Measurements from ENCODE around the gene FBXO34. TPM values are rescaled to one million over a fixed set of nuclear protein-coding genes. Genes with fewer than 3 reads are reported as not detected.

FBXO34 gene
- total RNA-seq, 2 donors from 2014 or later, result 26.0 to 32.7 TPM

DNA sequence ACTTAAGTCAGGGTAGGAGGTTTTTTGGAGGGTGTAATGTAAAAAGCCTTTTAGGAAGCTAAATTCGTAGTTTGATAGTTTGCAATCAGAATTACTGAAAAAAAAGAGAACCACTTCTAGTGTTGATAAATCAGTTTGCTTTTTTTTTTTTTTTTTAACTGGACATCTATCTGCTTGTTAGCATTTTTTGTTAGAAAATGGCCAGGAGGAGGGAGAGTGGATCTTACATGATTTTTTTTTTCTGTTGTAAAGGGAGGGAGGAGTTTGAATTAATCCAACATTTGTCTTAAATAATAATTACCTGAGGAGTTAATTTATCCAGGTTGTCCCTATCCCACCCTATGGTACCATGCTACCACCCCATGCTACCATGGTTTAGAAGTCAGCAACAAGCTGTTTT is 1.2 kb downstream of the FBXO34 start:
- H3K4me3 ChIP-seq, result peak overlapping the region; percentile 90 to 97
- H3K27ac ChIP-seq, result peak overlapping the region; percentile 95 to 98
- TF ChIP-seq, protein P1, sequence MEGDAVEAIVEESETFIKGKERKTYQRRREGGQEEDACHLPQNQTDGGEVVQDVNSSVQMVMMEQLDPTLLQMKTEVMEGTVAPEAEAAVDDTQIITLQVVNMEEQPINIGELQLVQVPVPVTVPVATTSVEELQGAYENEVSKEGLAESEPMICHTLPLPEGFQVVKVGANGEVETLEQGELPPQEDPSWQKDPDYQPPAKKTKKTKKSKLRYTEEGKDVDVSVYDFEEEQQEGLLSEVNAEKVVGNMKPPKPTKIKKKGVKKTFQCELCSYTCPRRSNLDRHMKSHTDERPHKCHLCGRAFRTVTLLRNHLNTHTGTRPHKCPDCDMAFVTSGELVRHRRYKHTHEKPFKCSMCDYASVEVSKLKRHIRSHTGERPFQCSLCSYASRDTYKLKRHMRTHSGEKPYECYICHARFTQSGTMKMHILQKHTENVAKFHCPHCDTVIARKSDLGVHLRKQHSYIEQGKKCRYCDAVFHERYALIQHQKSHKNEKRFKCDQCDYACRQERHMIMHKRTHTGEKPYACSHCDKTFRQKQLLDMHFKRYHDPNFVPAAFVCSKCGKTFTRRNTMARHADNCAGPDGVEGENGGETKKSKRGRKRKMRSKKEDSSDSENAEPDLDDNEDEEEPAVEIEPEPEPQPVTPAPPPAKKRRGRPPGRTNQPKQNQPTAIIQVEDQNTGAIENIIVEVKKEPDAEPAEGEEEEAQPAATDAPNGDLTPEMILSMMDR (IDR thresholded peaks at IDR 0.05), result no peak
- no peaks in the 10 kb centered on the region for H3K36me3 ChIP-seq
- H3K27me3 ChIP-seq, result no peaks in the 10 kb centered on the region
- H3K9me3 ChIP-seq, result no peaks in the 10 kb centered on the region
- DNase-seq (ENCODE audit: low spot score), result no peak
- peaks cover 0 to 45% of the 10 kb centered on the region in 2 donors for H3K4me1 ChIP-seq

DNA sequence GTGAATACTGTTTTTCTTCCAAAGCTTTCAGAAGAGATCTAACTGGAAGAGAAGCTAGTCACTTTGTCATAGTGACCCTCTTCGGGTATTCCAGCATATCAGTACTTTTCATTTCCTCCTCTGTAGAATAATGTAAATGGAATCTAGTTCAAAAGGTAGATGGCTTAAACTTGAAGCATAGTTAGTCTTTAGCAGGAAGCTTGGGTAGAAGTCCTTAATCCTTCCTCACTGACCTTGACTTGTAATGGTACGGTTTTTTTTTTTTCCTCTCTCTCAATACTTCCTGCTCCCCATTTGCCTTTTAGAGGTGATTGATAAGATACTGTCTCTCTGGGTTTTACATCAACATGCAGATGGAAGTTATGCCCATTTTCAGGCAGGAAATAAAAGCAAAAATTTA is 1.7 kb downstream of the FBXO34 start:
- no peak for DNase-seq (ENCODE audit: low spot score)
- peak overlapping the region; percentile 95 to 98 for H3K27ac ChIP-seq
- TF ChIP-seq, protein P1 (IDR thresholded peaks at IDR 0.05), result no peak
- no peaks in the 10 kb centered on the region for H3K36me3 ChIP-seq
- H3K9me3 ChIP-seq, result no peaks in the 10 kb centered on the region
- H3K4me3 ChIP-seq, result peak overlapping the region; percentile 90 to 97
- peaks cover 0 to 51% of the 10 kb centered on the region in 2 donors for H3K4me1 ChIP-seq
- H3K27me3 ChIP-seq, result no peaks in the 10 kb centered on the region

- Histone ChIP-seq H3K9me3 (no peaks in the 10 kb centered on the region), H3K27me3 (no peaks in the 10 kb centered on the region), H3K27ac (peak overlapping the region; percentile 95 to 98), H3K4me1 (peaks cover 0 to 60% of the 10 kb centered on the region in 2 donors), H3K4me3 (peak overlapping the region; percentile 24 to 97), H3K36me3 (no peaks in the 10 kb centered on the region)
- TF ChIP-seq, protein P1 (IDR thresholded peaks at IDR 0.05), result no peak
- no peak for DNase-seq (ENCODE audit: low spot score)
These were observed 2.9 kb downstream of the FBXO34 start for GRCh38 chr14:55274146-55274545.

- no peak overlapping the region for H3K4me3 ChIP-seq
These were observed 3.5 kb downstream of the FBXO34 start for GRCh38 chr14:55274751-55275150.

DNA sequence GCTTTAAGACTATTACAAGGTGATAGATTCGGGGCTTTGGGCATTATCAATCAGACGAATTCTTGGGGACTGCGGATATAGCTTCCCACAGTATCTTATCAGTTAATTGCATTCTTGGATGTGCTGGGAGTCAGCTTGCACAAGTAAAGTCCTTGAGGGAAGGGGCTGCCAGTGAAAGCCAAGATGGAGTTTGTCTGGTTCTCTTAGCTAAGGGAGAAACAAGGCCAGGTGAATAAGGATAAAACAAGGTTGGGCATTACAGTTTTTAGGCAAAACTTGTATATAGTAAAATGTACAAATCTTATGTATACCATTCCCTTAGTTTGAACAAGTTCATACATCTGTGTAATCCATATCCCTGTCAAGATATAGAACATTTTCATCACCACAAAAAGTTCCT is 5.5 kb downstream of the FBXO34 start:
- peaks cover 0 to 60% of the 10 kb centered on the region in 2 donors for H3K4me1 ChIP-seq
- H3K4me3 ChIP-seq, result no peak overlapping the region
- no peak overlapping the region for H3K27ac ChIP-seq
- no peaks in the 10 kb centered on the region for H3K27me3 ChIP-seq
- TF ChIP-seq, protein P1 (IDR thresholded peaks at IDR 0.05), result no peak
- H3K9me3 ChIP-seq, result no peaks in the 10 kb centered on the region
- no peaks in the 10 kb centered on the region for H3K36me3 ChIP-seq
- no peak for DNase-seq (ENCODE audit: low spot score)

More at GRCh38 chr14:55274751-55275150, 3.5 kb downstream of the FBXO34 start:
- no peaks in the 10 kb centered on the region for H3K36me3 ChIP-seq
- DNase-seq (ENCODE audit: low spot score), result no peak
- no peaks in the 10 kb centered on the region for H3K27me3 ChIP-seq
- H3K4me1 ChIP-seq, result peaks cover 0 to 60% of the 10 kb centered on the region in 2 donors
- H3K9me3 ChIP-seq, result no peaks in the 10 kb centered on the region
- TF ChIP-seq, protein P1 (IDR thresholded peaks at IDR 0.05), result no peak
- H3K27ac ChIP-seq, result peak overlapping the region; percentile 95 to 98

Data from right atrium auricular region (tissue), 2 donors.